Left renal cortex interstitium (tissue), 4 donors: Measurements from ENCODE around the gene NINJ1. TPM values are rescaled to one million over a fixed set of nuclear protein-coding genes. Genes with fewer than 3 reads are reported as not detected.

Experiments used
- DNase-seq, 4 donors: peaks; one replicate each; pipeline ENCODE4 v3.0.0-alpha.2; 2013; ENCODE audit warnings: low read depth in 4 of 4, low spot score in 2 of 4, missing footprints in 1 of 4
- polyA plus RNA-seq, 4 donors: library from polyadenylated mRNA; unstranded; fragments of 120-200 nt; gene quantifications; one replicate each; pipeline ENCODE4 v1.2.1, GENCODE V29; 2013; ENCODE audit not compliant: insufficient read length in 4 of 4

NINJ1 gene
- polyA plus RNA-seq, 4 donors, result 40.5 to 57.6 (median 50.8) TPM

DNA sequence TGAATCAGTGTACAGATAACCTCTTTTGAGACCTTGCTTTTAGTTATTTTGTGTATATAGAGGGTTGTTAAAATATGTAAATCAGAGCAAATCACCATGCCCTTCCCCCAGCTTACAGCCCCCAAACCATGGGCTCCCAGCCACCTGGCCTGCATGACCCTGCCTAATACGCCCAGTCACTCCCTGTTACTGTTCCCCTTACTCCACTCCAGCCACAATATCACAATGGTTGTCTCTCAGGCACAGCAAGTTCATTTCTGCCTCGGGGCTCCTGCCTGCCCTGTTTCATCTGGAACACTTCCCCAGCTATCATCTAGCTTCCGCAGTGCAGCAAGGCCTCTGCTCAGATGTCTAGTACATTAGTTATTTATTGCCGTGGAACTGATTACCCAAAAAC, 43.0 kb downstream of the NINJ1 start:
- no peak for DNase-seq

DNA sequence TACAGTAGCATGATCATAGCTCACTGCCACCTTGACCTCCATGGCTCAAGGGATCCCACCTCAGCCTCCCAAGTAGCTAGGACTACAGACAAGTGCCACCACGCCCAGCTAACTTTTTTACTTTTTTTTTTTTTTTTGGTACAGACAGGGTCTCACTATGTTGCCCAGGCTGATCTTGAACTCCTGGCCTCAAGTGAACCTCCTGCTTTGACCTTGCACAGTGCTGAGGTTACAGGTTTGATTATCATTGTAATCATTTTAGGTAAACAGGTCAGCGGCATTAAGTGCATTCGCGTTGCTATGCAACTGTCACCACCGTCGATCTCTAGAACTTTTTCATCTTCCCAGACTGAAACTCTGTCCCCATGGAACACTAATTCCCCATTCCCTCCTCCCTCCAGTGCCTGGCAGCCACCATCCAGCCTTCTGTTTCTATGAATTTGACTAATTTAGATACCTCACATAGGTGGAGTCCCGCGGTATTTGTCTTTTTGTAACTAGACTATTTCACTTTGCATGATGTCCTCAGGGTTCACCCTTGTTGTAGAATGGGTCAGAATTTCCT, 43.9 kb downstream of the NINJ1 start:
- DNase-seq, result no peak

DNA sequence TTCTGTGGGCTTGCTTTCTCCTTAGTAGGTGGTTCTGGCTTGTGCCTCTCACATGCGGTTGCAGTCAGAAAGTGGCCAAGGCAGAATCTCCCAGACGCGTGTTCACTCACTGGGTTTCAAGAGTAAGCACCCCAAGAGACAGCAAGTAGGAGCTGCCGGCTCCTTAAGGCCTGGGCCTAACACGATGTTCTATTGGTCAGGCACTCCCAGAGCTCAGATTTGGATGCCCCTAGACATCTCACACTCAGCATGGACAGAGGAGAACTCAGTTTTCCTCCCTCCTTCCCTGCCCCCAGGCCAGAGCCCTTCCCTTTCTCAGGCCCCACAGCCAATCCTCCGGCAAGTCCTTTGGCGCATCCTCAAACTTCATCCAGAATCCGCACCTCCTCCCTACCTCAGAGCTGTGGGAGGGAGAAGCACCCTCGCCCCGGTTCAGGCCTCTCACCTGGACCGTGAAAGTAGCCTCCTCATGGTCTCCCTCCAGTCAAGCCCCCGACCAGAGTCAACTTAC, 44.5 kb downstream of the NINJ1 start:
- no peak for DNase-seq

DNA sequence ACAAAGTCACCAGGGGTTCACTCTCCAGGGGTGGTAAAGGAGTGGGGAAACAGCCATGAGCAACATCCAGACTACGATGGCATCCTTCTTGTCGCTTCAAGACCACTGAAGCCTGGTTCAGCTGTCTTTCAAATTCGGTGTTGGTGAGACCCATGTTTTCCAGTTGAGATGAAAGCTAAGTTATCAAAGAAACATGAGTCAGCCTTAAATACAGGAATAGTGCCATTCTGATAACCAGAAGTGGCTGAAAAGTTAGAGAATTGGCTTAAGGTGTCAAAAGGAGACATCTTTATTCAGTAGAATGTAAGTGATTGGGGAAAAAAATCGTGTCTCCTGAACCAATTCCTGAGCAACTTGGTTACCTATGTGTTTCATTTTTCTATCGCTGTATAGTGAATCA, 45.0 kb downstream of the NINJ1 start:
- no peak for DNase-seq

DNA sequence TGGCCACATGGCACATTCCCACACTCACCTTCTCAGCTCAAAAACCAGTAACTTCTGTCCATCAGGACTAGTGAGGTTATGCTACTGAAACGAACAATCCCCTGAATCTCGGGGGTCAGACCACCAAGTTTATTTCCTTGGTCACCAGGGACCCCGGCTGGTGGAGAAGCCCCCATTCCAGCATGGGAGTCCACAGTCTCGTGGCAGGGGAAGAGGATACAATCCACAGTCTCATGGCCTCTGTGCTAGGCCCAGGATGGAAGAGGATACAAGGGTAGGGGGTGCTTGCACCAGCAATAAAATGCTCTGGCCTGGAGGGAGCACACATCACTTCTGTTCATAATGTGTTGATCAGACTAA, 45.4 kb downstream of the NINJ1 start:
- DNase-seq, result no peak

DNA sequence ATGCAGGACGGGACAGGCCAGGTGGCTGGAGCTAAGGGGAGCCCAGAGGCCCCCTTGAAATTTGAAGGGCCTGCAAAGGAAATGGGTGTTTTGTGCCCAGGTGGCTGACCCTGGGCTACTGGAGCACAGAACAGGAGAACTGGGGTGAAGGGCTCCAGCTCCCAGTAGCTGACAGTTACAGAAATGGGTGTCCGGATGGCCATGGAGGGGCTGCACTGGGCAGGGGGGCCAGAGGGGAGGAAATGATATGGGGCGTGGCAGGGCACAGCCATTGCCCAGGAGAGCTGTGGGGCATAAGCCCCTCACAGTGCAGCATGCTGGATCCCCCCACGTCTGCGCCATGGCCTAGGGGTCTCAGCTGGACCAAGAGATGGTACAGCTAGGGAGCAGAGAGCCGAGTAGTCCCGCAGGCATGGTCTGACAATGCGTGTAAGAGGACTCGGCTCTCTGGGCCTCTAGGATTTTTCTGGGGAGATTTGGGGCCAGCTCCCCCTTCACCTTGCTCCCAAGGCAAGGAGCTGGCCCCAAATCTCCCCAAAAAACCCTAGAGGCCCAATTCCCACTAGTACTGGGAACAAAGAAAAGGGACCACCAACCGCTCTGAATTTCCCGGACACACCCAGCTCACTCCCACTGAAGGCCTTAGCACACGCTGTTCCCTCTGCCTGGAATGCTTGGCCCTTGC, 45.9 kb downstream of the NINJ1 start:
- no peak for DNase-seq

DNA sequence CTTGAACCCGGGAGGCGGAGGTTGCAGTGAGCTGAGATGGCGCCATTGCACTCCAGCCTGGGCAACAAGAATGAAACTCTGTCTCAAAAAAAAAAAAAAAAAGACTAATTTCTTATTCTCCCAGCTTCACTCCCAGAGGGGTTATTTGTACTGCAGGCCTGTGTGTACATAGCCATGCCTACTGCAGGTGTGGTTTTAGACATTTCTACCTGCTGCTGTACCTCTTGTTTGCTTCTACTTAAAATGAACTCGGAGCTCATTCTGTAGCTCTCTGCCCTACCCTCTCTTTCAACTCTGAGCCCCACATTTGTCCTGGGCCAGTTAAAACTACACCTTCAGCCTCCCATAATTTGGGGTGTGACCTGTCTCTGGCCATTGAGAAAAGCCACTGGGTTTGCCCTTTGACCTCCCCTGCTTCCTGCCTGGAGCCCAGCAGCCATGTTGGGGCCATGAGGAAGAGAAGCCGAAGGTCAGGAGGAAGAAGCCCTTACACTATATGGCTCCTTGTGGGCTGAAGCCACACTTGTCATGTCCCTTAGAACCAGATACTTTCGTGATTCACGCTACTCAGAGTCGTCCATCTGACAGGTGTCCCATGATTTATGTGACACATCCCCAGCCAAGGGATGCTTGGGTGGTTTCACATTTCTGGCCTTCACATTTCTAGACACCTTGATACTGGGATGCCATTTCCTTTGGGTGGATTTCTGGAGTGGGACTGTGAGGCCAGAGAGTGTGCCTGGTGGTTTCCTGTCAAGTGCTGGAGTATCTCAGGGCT, 47.4 kb downstream of the NINJ1 start:
- DNase-seq, result no peak

DNA sequence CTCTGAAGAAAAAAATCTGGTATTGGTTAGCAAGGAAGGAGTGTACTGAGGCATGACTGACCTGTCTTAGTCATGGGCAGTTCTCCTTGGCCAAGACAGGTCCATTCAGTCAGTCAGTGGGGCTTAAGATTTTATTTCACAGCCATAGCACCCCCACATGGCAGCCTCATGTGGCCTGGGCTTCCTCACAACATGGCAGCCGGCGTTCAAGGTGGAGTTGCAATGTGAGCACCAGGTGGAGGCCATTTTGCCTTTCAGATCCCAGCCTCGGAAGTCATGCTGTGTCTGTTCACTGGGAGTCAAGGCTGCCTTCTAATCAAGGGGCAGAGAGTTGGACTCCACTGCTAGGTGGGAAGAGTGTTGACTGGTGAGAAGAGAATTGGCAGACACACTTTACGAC, 48.4 kb downstream of the NINJ1 start:
- DNase-seq, result no peak

DNA sequence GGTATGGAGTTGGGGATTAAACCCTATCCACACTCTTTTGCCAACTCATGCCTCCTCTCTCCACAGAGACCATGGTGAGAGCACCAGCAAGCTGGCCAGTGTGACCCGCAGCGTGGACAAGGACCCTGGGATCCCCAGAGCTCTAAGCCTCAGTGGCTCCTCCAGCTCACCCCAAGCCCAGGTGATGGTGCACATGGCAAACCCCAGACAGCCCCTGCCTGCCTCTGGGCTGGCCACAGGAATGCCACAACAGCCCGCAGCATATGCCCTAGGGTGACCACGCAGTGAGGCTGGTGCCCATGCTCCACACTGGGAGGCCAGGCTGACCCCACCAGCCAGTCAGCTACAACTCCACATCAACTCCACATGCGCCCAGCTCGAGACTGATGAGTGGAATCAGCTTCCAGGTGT, 49.6 kb downstream of the NINJ1 start:
- no peak for DNase-seq

DNA sequence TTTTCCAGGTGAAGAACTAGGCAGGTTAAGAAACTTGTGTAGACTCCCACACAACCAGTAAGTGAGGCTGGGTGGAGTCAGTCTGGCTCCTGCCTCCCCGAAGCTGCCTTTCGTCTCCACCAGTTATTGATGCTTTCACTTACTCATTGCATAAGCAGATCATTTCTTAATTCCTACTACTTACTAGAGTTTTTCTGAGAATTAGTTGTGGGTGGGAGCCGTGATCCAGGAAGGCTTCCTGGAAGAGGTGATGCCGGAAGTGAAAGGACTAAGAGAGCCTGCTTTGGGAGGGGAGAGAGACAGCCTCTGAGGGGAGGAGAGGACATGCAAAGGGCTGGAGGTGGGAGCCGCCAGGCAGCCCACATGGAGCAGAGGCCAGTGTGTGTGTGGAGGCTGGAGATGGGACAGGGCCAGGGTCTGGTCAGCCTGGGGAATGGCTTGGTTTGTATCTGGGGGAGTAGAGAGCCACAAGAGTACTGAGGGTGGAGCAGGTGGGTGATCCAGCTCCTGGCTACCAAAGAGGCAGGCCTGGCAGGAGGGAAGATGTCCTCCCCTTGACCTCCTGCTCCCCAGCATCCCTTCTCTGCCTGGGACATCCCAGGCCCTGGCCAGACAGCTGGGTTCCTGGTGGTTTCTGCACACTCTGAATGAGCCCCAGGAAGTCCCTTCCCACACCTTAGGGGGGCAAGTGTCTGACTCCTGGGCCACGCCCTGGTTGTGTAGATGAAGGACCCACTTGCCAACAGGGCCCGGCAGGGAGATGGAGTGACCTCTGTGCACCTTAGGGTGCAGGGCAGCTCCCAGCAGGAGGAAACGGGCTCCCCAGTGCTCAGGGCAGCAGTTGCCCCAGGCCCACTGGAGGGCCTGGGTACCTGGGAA, 50.2 kb downstream of the NINJ1 start:
- no peak for DNase-seq

DNA sequence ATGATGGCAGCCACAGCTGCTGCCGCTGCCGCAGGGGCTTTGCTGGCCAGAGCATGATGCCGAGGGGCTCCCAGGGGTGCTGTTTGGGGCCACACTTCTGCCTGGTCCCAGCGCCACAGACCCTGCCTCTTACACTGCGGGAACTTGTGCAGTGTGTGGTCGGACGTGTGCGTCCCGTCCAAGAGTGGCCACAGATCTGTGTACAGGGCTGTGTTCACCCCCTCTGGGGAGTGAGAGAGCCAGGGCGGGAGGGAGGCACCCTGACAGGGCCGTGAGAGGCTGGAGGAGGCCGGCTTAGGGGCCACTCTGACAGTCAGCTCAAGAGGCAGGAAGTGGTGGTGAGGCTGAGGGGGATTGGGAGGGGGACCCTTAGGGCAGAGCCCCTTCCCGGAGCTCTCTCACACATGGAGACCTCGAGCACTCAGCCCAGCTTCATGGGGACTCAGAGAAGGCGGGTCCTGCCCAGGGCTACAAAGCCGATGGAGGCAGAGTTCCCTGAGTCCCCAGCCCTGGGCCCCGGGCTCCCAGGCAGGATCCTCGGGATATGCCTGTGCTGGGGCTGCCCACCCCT, 51.1 kb downstream of the NINJ1 start:
- DNase-seq, result no peak

DNA sequence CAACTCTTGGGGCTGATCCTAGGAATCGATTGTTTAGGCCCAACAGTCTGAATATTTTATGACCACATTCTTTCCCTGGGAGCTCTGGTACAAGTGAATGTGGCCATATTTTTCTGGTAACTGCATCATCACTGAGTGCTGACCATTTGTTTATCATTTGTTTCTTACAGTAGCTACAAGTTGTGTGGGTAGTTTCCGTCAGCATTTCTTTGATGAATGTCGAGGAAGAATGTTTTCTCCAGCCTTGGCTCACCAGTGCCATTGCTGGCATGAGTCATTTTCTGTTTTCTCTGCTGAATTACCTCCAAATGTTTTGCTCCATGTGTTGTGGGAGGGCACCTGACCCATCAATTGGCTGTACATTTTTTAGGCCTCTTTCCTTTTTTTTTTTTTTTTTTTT, 52.1 kb downstream of the NINJ1 start:
- DNase-seq, result no peak

DNA sequence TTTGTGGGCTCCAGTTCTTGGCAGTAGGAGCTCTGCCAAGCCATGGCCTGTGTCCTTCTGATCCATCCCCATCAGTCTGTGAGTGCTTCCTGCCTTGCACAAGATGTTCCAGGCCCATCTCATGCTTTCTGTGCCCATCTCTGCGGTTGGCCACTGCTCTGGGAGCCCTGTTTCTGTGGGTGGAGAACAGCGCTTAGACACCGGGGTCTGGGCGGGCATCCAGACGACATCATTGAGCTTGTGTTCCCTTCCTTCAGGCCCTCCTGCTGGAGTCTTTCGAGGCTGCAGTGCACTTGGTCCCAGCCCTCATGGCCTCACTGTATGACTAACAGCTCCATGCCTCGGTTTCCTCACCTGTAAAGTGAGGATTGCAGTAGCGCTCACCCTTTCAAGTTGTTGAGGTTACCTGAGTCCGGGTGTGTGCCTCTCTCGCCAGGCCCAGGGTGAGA, 52.9 kb downstream of the NINJ1 start:
- no peak for DNase-seq

DNA sequence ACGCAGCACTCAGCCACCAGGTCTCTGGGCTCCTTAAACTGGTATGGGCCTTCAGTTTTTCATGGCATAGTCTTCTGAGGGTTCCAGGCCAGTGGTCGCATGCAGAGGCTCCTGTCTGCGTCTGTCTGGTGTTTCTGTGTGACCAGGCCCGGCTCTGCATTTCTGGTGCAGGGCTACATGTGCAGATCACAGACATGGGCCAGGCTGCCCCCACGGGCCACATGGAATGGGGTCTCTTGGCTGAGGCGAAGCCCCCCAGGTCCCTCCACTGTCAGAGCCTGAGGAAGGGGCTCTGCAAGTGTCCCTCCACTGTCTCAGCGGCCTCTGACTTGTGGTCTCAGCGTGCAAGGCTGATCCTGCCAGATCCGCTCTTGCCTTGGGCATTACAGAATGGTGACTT, 53.6 kb downstream of the NINJ1 start:
- DNase-seq, result no peak

DNA sequence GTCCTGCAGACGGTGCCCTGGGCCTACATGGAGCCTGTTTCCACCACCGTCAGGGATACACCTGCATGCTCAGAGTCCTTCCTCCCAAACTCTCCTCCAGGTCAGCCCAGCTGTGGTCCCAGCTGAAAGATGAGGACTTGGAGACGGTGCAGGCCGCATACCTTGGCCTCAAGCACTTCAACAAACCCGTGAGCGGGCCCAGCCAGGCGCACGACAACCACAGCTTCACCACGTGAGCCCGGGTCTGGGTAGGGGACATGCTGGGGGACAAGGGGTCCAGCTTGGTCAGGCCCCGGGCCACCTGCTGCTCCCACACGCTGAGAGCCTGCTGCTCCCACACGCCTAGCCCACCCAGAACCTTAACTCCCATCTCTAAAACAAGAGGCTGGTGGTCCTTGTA, 54.7 kb downstream of the NINJ1 start:
- no peak for DNase-seq

DNA sequence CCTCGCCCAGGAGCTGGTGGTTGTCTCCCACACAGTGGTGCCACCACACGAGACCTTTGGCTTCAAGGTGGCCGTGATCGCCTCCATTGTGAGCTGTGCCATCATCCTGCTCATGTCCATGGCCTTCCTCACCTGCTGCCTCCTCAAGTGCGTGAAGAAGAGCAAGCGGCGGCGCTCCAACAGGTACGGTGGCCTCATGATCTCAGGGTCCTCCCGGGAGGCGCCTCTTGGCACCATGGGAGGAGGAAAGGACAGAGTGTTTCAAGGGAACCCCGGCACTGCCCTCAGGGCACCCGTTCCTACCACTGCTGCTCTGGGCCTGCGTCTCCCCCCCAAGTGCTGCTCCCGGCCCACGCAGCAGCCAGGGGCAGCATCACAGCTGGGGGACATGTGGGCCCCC, 56.2 kb downstream of the NINJ1 start:
- DNase-seq, result no peak

DNA sequence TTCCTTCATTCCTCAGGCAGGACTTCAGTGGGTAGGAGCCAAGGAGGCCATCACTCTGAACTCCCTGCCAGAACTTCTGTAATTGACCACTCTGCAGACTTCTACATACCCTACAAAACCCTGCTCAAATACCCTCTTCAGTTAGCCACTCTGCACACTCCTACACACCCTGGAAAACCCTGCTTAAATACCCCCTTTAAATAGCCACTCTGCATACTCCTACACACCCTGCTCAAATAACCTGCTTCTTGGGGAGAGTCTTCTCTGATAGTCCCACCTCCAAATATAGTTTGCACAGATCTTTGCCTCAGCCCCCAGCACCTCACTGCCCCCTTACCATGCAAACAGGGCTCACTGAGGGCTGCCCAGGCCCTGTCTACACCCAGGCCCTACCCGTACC, 56.7 kb downstream of the NINJ1 start:
- DNase-seq, result no peak

DNA sequence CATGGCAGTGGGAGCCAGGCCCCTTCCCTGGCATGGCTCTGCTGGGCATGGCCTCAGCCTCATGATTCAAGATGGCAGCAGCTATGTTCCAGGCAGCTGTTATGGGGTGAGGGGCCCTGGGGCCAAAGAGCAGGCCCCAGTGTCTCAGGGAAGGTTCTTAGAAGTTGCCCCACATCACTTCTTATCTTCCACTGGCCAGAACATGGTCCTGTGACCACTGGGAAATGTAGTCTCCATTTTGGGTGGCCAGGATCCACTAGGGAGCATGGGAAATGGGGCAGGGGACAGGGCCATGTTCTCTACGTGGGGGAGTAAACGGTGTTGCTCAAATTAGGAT, 57.3 kb downstream of the NINJ1 start:
- DNase-seq, result no peak

DNA sequence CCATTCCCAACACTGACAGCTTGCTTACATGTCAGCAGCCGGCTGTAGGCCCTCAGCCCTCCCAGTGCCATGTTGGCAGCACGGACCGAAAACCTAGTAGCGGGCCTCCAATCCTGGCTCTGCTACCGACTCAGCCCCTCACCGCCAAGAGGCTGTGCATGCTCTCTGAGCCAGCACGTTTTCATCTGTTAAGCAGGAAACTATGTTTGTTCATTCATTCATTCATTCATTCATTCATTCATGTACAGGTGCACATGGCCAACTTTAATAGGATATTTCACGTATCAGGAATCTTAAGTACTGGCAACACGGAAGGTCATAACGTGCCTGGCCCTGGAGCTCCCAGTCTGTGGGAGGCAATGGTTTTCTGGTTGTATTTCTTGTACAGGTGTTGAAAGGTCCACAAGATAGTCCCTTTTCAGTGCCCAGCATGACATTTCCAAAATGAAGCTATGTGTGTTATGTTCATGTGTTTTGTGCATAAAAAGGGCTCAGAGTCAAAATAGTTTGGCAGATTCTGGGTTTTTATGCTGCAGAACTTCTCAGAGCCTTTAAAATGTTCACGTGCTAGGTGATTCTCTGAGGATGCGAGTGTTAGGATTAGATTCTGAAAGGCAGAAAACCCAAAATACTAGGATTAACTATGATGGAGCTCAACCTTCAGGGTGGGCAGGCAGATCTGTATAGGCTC, 57.8 kb downstream of the NINJ1 start:
- DNase-seq, result no peak

DNA sequence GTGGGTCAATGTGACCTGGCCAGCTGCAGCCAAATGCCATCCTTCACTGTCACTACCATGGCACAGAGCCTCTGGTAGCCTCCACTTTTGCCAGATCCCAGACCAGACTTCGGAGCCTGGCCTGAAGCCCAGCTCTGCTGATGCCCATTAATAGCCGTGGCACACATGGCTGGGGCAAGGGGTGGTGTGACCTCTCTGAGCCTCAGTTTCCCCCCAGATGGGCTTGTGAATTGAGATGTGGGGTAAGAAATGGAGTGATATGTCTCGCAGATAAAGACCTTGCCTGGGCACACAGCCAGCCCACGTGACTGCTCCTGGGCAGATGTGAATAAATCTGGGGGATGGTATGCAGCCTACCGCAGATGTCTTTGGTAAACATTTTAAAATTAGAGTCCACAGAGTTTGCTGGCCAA, 61.7 kb downstream of the NINJ1 start:
- no peak for DNase-seq
